MM.1S (cell line): ENCODE data around the gene RASGEF1B.

ENCODE experiments used
- EZH2 ChIP-seq: fragments of 300-600 bp; sonication (generic); optimal IDR thresholded peaks from 2 replicates; pipeline ENCODE3; 2017; ENCODE audit warnings: low read depth, mild to moderate bottlenecking, antibody characterized with exemption, low read length, mixed read lengths
- EZH2phosphoT487 ChIP-seq: fragments of 300-600 bp; sonication (generic); IDR thresholded peaks from 2 replicates; pipeline ENCODE4 v1.6.1; 2018; ENCODE audit warnings: antibody characterized with exemption, low read length
- TF ChIP-seq, protein P1 (sequence below): fragments of 300-600 bp; sonication (generic); IDR thresholded peaks from 2 replicates; pipeline ENCODE4 v1.5.1; 2016; ENCODE audit warnings: antibody characterized with exemption, low read length, mixed read lengths

DNA sequence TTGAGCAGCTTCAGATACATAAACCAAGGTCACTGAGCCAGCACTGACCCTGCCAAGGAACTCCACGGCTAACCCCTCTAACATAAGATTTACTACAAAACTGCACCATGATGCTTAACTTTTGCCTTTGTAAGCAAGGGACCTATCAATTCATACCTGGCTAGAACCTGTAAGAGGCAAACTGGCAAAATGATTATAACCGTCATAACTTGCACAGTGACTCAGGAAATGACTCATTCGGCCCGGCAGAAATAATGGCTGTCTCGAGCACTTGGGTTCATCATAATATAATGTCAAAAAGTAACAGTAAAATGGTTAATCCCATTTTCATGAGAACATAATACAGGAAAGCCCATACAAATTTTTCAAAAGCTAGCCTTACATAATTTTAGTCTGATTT lies 17.2 kb downstream of the RASGEF1B start:
- TF ChIP-seq, protein P1, sequence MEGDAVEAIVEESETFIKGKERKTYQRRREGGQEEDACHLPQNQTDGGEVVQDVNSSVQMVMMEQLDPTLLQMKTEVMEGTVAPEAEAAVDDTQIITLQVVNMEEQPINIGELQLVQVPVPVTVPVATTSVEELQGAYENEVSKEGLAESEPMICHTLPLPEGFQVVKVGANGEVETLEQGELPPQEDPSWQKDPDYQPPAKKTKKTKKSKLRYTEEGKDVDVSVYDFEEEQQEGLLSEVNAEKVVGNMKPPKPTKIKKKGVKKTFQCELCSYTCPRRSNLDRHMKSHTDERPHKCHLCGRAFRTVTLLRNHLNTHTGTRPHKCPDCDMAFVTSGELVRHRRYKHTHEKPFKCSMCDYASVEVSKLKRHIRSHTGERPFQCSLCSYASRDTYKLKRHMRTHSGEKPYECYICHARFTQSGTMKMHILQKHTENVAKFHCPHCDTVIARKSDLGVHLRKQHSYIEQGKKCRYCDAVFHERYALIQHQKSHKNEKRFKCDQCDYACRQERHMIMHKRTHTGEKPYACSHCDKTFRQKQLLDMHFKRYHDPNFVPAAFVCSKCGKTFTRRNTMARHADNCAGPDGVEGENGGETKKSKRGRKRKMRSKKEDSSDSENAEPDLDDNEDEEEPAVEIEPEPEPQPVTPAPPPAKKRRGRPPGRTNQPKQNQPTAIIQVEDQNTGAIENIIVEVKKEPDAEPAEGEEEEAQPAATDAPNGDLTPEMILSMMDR, result no peak
- TF ChIP-seq EZH2phosphoT487, result no peak
- TF ChIP-seq EZH2, result no peak
